GM18868 (cell line): Measurements from ENCODE around the gene ITPRIPL2.

ENCODE experiments used
- ATAC-seq: cut with Tn5 transposase; IDR thresholded peaks from one replicate; pipeline ENCODE4 v1.9.1; 2021; ENCODE audit warnings: mild to moderate bottlenecking, moderate library complexity; ENCODE audit not compliant: unreplicated experiment

ITPRIPL2 gene

DNA sequence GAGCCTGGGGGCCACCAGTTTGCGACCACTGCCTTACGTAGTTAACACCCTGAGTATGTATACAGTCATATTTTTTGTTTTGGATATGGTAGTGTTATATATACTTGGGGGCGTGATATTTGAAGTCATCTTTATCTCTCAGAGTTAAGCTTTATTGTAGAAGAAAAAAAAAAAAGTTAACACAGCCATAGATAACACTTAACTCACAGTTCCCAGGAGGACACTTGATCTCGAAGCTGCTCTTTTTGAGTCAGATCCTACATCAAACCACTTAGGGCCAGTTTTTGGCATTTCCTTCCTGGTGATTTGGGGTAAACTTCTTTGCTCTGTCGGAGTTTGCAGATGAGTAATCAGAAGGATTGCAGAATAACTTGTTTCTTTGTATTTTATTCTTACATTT lies 5.8 kb downstream of the ITPRIPL2 start:
- no peak for ATAC-seq

DNA sequence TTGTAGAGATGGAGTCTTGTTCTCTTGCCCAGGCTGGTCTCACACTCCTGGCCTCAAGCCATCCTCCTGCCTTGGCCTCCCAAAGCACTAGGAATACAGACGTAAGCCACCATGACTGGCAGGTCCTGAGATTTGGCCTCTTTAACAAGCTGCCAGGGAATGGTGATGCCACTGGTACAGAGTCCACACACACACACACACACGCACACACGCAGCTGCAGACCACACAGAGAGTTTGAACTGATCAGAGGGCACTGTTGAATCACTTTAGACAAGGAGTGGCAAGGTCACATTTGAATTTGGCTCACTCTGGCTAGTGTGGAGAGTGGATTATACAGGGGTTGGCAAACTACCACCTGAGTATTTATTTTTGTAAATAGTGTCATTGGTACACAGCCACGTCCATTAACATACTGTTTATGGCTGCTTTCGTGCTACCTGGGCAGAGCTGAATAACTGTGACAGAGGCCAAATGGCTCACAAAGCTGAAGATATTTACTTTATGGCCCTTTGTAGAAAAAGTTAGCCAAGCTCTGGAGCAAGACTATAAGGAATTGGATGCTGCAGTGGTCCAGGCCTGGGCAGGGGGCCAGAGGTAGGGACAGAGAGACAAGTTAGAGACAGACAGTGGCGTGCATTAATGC lies 9.9 kb downstream of the ITPRIPL2 start:
- no peak for ATAC-seq

DNA sequence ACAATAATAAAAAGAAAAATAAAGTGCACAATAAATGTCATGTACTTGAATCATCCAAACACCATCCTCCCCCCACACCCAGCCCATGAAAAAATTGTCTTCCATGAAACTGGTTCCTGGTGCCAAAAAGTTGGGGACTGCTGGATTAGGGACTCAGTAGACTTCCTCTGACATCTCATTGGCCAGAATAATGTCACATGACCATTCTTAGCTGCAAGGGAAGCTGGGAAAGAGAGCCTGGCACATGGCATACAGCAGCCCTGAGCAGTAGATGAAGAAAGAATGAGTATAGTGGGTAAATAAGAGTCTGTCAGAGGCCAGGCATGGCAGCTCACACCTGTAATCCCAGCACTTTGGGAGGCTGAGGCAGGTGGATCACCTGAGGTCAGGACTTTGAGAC lies 12.5 kb downstream of the ITPRIPL2 start:
- no peak for ATAC-seq

DNA sequence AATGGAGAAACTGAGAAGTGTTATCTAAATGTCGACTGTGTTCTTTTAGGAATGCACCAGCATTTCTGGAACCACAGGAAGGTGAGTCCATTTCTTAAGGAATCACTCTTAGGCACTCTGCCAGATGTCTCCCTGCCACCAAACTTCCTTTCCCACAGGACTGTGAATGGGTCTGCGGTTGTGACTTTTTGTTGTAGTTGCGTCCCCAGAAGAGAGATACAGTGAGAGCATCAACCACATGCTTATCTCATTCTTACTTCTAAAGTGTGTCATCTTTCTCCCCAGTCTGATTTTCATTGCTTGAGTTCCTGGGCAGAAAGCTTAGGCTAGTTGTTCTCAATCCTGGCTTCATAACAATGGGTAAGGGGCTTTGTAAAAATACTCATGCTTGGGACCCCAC lies 13.4 kb downstream of the ITPRIPL2 start:
- peak; percentile 29 for ATAC-seq

DNA sequence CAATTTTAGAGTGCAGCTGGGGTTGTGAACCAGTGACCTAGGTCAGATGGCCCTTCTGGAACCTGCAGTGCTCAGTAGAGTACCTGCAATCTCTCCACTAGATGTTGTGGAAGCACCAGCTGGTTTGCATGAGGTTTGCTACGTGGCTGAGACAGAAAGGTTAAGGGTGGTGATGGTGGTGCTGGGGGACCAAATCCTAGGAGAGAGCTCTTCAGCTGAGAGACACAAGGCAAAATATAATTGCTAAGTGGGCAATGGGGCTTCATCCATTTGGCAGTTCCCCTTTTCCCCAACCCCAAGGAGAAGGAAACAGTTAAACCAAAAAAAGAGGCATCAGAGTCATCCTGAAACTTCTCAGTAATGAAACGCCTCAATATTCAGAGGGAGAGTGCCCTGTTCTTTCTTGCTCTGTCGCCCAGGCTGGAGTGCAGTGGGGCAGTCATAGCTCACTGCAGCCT lies 13.9 kb downstream of the ITPRIPL2 start:
- peak; percentile 48 for ATAC-seq

DNA sequence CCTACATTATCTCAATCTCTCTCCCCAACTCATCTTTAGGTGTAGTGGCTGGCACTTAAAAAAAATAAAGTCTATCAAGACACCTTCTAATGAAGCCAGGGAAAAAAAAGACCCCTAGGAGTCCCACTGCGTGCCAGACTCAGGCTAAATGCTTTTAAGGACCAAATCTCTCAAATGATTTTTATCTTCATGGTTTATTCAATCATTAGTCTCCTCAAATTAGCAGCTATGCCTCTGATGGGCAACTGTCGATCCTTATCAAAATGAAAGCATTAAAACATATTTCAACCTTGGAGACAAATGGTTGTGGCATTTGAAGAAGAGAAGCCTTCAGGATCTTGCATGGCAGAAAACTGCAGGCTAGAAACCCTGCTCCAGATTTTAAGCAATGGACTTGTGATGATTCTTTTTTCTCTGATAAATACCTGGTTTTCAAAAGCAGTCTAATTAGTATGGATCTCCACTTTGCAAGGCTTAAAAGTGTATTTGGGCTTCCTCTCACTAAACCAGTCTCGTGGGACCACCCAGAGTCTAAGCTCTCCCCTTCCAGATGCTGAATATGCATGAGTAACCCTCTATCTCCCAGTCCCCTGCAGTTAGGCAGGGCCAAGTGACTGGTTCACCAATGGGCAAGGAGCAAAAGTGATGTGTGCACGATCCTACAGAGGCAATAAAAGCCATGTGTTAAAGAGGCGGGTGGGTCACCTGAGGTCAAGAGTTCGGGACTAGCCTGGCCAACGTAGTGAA lies 14.9 kb downstream of the ITPRIPL2 start:
- no peak for ATAC-seq

DNA sequence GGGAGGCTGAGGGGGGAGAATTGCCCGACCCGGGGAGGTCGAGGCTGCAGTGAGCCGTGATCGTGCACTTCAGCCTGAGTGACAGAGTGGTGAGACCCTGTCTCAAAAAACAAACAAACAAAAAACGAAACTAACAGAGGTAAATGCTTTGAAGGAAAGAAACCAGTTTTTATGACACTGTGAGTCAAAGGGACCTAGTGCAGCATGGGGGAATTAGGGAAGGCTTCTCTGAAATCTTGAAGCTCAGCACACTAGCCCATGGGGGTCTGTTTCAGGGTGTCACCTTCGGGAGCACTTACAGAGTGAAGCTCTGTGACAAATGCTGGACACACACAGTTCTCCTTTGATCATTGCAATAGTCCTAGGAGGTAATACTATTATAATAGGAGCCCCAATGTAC lies 16.6 kb downstream of the ITPRIPL2 start:
- ATAC-seq = no peak

DNA sequence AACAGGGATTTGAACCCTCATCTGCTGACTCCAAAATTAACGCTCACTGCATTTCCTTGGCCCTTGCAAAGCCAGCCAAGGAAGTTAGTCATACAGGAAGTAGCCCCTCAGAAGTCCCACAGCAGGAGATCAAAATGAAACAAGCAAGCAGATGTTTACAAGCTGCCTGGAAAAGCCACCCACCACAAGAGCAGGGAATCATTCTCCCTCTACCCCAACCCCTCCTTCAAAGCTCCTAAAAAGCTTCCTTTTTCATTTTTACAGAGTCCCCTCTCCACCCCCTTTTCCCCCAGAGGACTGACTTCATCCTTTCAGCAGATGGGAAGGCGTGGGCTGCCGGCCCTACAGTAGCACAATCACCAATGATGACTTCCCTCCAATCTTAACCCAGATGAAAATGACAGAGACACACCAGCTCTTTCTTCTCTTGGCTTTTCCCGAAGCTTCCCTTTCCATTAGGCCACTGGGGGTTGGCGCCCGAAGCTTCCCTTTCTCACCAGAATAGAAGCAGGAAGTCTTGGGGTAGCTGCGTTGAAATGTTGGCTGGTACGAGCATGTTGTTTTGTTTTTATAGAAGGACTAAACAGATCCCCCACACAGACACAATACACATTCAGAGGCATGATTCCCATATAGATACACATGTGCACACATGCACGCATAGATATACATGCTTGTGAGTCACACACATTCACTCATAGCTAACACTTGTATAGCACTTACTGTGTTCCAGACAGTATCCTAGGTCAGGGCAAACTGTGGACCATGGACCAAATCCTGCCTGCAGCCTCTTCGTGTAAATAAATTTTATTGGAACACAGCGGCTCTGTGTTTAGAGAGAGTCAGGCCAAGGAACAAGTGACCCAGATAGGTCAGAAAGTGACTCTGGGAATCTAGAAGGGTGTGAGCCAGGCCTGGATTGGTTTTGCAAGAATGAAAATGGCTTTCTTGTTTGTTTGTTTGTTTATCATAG lies 17.4 kb downstream of the ITPRIPL2 start:
- ATAC-seq = no peak

DNA sequence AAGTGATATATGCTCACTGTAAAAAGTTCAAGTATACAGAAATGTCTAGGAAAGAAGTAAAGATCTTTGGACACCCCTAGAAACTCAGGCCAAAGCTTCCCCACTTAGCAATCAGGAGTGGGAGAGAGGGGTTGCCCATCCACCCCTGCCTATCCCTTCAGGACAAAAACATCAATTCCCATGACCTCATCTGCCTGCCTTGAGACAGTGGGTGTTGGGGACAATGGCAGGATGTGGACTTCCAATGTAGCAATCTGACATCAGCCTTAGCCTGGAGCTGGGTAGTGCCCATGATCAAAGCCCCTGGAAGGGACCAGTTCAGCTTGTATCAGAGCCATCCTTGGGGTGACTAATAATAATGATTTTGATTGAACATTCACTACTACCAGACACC lies 18.1 kb downstream of the ITPRIPL2 start:
- no peak for ATAC-seq

DNA sequence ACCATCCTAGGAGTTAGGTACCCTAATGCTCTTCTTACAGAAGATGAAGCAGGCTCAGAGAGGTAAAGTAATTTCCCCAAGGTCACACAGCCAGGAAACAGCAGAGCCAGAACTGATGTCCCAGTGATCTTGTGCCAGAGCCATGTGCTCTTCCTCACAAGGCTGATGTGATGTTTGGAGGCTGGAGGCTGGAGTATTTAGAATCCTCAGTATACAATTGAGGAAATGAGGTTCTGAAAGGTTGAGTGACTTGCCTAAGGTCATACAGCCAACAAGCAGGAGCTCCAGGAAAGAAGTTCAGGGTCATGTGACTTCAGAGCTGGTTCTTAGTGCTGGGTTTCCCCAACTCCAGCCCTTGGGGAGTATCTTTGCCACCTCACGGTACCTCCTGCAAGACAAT lies 18.5 kb downstream of the ITPRIPL2 start:
- no peak for ATAC-seq

DNA sequence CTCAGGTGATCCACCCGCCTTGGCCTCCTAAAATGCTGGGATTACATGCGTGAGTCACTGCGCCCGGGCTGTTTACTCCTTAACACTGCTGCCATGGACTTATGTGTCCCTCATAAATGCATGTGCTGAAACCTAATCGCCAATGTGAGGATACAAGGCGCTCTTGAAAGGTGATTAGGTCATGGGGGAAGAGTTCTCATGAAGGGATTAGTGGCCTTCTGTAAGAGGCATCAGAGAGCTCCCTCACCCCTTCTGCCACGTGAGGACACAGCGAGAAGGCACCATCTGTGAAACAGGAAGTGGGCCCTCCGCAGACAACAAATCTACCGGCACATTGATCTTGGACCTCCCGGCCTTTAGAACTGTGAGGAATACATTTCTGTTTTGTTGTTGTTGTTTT lies 19.1 kb downstream of the ITPRIPL2 start:
- no peak for ATAC-seq

DNA sequence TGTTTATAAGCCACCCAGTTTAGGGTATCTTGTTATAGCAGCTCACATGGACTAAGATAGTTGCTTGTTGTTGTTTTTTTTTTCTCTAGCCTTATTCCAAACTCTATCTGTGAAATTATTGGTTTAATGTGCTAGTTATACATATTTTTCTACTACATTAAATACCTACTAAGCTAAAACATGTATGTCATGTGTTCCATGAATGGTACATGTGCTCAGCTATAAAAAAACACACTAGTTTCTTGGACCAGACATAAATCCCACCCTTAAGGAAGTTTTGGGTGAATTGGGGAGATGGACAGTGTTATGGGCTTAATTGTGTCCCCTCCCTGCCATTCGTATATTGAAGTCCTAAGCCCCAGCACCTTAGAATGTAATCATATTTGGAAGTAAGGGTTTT lies 19.8 kb downstream of the ITPRIPL2 start:
- ATAC-seq = no peak

DNA sequence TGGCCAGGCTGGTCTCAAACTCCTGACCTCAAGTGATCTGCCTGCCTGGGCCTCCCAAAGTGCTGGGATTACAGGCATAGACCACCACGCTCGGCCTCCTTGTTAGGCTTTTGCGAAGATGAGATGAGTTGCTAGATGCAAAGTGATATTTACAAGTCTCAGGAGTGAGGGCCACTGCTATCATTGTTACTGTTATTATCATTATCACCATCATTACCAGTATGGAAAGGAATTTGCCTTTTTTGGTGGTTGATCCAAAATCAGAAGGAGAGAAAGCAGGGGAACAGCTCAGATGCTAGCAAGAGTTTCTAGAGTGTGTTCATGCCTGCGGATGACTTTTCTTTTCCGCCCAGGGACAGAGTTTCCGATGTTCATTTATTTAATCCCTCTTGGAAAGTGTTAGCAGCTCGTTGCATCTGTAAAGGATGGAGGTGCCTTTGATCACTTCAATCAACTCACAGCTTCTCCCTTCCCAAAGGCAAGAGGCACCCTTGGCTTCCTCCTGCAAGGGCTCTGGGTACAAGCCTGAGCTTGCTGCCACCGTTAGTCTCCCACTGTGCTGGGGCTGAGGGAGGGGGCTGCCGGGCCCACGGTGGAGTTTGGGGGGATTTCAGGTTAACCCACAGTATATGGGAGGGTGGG lies 21.6 kb downstream of the ITPRIPL2 start:
- no peak for ATAC-seq

DNA sequence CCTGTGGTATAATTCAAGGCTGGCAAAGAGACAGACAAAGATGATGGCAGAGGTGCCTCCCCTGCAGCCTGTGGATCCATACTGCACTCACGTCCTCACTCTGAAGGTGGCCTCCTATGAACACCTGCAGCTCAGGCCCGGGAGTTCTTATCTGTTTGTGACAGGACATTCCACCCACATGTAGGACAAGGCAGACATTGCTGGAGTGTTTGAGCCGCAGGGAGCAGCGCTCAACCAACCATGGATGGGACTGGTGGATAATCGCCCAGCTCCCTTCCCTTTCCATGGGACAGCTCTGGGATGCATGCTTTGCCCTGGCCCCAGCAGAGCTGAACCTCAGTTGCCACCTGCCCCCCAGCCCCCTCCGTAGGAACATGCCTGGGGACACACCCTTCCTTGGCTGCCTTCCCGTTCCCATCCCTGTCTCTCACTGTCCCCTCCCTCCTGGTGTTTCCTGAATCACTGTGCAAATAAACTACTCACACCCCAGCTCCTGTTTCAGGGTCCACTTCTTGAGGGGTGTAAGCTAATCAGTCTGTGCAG lies 22.2 kb downstream of the ITPRIPL2 start:
- no peak for ATAC-seq

DNA sequence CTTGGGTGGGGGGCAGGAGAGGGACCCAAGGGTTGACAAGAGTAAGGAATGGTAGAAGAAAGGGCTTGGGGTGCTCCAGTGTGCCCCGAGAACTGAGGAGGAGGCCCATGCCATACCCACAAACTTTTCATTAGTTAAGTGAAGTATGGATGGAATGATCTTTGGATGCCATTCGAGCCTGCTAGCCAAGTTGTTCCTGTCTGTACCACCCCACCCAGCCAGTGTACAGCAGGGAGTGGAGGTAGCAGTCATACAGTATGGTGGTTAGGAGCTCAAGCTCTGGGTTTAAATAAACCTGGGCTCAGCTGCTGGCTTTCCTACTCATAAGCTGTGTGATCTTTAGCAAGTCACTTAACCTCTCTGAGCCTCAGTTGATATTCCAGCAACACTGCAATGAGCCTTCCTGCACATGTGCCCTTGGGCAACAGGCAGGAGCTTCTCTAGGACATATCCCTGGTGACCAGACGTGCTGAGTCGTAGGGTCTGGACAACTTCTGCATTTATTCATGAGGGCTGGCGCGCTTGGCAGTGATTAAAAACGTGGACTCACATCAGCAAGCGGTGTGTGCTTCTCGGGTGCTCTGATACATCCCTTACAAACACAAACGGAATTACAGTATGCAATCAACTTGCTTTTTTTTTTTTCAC lies 22.9 kb downstream of the ITPRIPL2 start:
- no peak for ATAC-seq

DNA sequence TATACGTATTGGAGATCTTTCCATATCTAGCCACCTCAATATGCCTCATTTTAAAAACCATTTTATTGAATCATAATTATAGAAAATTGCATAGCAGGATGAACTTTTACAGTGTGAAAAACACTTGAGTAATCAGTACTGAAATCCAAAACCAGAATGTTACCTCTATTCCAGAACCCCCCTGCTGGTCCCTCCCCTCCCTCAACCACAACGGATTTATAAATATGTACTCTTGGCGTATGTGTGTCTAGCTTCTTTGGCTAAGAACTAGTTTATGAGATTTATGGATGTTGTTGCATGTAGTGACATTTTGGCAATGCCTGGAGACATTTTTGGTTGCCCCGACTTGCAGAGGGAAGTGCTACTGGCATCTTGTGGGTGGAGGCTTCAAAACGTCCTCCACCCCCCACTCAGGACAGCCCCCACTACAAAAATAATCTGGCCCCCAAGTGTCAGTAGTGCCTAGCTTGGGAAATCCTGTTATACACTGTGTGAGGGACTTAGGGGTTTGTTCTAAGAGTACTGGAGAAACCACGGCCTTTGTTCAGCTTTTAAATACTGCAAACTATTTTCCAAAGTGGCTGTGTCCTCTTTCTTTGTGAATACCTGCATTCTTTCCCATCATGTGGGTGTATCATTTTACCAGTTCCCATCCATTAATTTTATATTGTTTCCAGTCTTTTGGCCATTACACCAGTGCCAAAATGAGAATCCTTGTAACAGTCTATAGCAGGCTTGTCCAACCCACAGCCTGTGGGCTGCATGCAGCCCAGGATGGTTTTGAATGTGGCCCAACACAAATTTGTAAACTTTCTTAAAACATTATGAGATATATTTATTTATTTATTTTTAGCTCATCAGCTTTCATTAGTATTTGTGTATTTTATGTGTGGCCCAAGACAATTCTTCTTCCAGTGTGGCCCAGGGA lies 23.7 kb downstream of the ITPRIPL2 start:
- ATAC-seq = no peak

DNA sequence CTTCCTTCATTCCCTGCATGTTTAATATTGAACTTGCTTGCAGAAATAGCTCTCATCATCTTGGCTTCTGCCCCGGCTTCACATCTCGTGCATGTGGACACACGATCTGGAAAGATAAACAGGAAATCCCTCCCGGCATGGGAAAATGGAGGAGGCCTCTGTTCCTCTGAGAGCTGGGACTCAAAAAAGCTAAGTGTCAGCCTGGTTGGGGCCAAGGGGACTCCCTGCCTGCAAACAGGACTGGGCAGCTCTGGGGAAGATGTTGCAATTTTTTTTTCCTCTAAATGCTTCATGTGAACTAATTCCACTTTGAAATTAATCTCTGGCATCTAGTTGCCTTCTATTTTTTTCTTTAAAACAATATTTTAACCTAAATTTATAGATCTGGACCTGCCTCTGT lies 24.8 kb downstream of the ITPRIPL2 start:
- no peak for ATAC-seq

DNA sequence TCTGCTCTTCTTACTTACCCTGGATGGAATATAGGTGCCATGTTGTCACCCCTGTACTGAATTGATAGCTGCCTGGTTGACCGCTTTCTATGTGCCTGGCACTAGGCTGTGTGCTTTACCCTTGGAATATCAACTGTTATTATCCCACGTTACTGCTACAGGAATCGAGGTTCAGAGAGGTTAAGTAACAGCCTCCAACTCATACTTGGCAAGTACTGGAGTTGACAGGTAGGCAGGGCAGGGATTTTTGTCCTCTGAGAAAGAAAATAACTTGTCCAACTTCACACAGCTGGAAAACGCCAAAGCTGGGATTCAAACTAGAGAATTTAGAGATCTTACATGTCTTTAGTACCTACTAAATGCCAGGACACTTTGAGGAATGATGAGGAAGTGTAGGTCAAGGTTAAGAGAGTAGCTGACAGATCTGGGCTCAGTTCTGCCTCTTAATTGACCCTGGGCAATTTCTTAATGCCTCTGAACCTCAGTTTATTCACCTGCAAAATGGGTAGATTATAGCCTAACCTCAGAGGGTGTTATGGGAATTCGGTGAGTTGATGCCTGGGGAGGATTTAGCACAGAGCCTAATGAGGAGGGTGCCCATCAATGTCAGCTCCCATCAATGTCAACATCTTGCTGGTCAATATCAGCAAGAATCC lies 25.8 kb downstream of the ITPRIPL2 start:
- ATAC-seq = no peak

DNA sequence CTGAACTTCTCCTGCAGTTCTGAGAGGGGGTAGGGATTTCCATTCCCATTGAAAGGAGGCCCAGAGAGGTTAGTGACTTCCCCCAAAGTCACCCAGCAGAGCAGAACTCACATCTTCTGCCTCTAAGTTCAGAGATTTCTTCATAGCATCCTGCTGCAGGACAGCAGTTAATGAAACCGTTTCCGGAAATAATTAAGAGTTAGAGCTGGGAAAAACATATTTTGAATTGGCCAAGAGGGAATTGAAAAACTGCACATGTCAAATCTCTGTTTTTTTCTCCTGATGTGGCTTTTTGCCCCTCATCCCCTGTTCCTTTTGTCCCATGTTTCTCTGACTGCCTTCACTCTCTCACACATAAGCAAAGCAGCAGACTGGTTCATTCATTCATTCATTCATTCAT lies 26.6 kb downstream of the ITPRIPL2 start:
- no peak for ATAC-seq
